ENCODE measurements around the gene DNER.

The DNER gene

GRCh38 chr2:229330952-229331351 lies 383.4 kb downstream of the DNER start:
- 88% methylated on average over 5 of the region's 5 CpGs for WGBS
- Histone ChIP-seq H3K4me1 (ENCODE audit: insufficient read depth, low read length) (no peaks in the 10 kb centered on the region), H3K27me3 (ENCODE audit: insufficient read depth, low read length) (no peaks in the 10 kb centered on the region), H3K9ac (ENCODE audit: low read depth, low read length) (no peak overlapping the region), H3K27ac (ENCODE audit: low read depth, low read length) (no peak overlapping the region), H3K36me3 (ENCODE audit: insufficient read depth, low read length) (no peaks in the 10 kb centered on the region), H3K9me3 (ENCODE audit: insufficient read depth, low read depth, low read length) (no peaks in the 10 kb centered on the region), H3K4me3 (ENCODE audit: low read length) (no peak overlapping the region)

- H3K4me1 ChIP-seq (ENCODE audit: insufficient read depth, low read length) = no peaks in the 10 kb centered on the region
- WGBS = 95% methylated on average over 2 of the region's 3 CpGs
- H3K36me3 ChIP-seq (ENCODE audit: insufficient read depth, low read length) = no peaks in the 10 kb centered on the region
- H3K27ac ChIP-seq (ENCODE audit: low read depth, low read length) = no peak overlapping the region
- no peaks in the 10 kb centered on the region for H3K27me3 ChIP-seq (ENCODE audit: insufficient read depth, low read length)
- no peak overlapping the region for H3K4me3 ChIP-seq (ENCODE audit: low read length)
- H3K9me3 ChIP-seq (ENCODE audit: insufficient read depth, low read depth, low read length) = 0 out of 2 replicates have a peak, but pooled peaks cover 4% of the 10 kb centered on the region
- no peak overlapping the region for H3K9ac ChIP-seq (ENCODE audit: low read depth, low read length)
Observed at GRCh38 chr2:229319558-229319957, 394.8 kb downstream of the DNER start.

- H3K36me3 ChIP-seq (ENCODE audit: insufficient read depth, low read length) = no peaks in the 10 kb centered on the region
- no peak overlapping the region for H3K27ac ChIP-seq (ENCODE audit: low read depth, low read length)
- H3K9ac ChIP-seq (ENCODE audit: low read depth, low read length) = no peak overlapping the region
- no peak overlapping the region for H3K4me3 ChIP-seq (ENCODE audit: low read length)
- no peaks in the 10 kb centered on the region for H3K4me1 ChIP-seq (ENCODE audit: insufficient read depth, low read length)
- WGBS = 89% methylated on average over 5 of the region's 5 CpGs
- H3K9me3 ChIP-seq (ENCODE audit: insufficient read depth, low read depth, low read length) = no peaks in the 10 kb centered on the region
- H3K27me3 ChIP-seq (ENCODE audit: insufficient read depth, low read length) = no peaks in the 10 kb centered on the region
Observed at GRCh38 chr2:229314117-229314516, 400.2 kb downstream of the DNER start.

GRCh38 chr2:229313591-229313990 lies 400.8 kb downstream of the DNER start:
- Histone ChIP-seq H3K27ac (ENCODE audit: low read depth, low read length) (no peak overlapping the region), H3K27me3 (ENCODE audit: insufficient read depth, low read length) (no peaks in the 10 kb centered on the region), H3K36me3 (ENCODE audit: insufficient read depth, low read length) (no peaks in the 10 kb centered on the region), H3K4me1 (ENCODE audit: insufficient read depth, low read length) (no peaks in the 10 kb centered on the region), H3K9ac (ENCODE audit: low read depth, low read length) (no peak overlapping the region), H3K9me3 (ENCODE audit: insufficient read depth, low read depth, low read length) (no peaks in the 10 kb centered on the region), H3K4me3 (ENCODE audit: low read length) (no peak overlapping the region)
- WGBS = 92% methylated on average over 2 of the region's 3 CpGs

All from HUES64 (cell line).